HG02623 (cell line): ENCODE measurements around the gene BCL2.

Experiments used
- ATAC-seq: cut with Tn5 transposase; IDR thresholded peaks from one replicate; pipeline ENCODE4 v1.9.1; 2021; ENCODE audit warnings: moderate library complexity; ENCODE audit not compliant: unreplicated experiment

BCL2 gene

GRCh38 chr18:63186520-63187222 is 132.9 kb downstream of the BCL2 start:
- no peak for ATAC-seq

GRCh38 chr18:63185984-63186383 is 133.6 kb downstream of the BCL2 start:
- ATAC-seq = no peak

- ATAC-seq = no peak
Observed at GRCh38 chr18:63183952-63184770, 135.4 kb downstream of the BCL2 start.

GRCh38 chr18:63183378-63183777 is 136.2 kb downstream of the BCL2 start:
- ATAC-seq = no peak

GRCh38 chr18:63182861-63183260 is 136.7 kb downstream of the BCL2 start:
- no peak for ATAC-seq

GRCh38 chr18:63182310-63182772 is 137.2 kb downstream of the BCL2 start:
- no peak for ATAC-seq

- no peak for ATAC-seq
Observed at GRCh38 chr18:63181706-63182309, 137.8 kb downstream of the BCL2 start.

- peak; percentile 44 for ATAC-seq
Observed at GRCh38 chr18:63180971-63181376, 138.6 kb downstream of the BCL2 start.

- no peak for ATAC-seq
Observed at GRCh38 chr18:63180321-63180720, 139.2 kb downstream of the BCL2 start.

- no peak for ATAC-seq
Observed at GRCh38 chr18:63179422-63179821, 140.1 kb downstream of the BCL2 start.

- no peak for ATAC-seq
Observed at GRCh38 chr18:63178971-63179370, 140.6 kb downstream of the BCL2 start.

GRCh38 chr18:63177919-63178821 is 141.4 kb downstream of the BCL2 start:
- no peak for ATAC-seq

- ATAC-seq = no peak
Observed at GRCh38 chr18:63177259-63177658, 142.3 kb downstream of the BCL2 start.

- ATAC-seq = peak; percentile 60
Observed at GRCh38 chr18:63175264-63175663, 144.3 kb downstream of the BCL2 start.

GRCh38 chr18:63173983-63174382 is 145.6 kb downstream of the BCL2 start:
- ATAC-seq = no peak

GRCh38 chr18:63169853-63170252 is 149.7 kb downstream of the BCL2 start:
- no peak for ATAC-seq

GRCh38 chr18:63168287-63168686 is 151.3 kb downstream of the BCL2 start:
- ATAC-seq = no peak

- ATAC-seq = no peak
Observed at GRCh38 chr18:63166142-63166541, 153.4 kb downstream of the BCL2 start.

- no peak for ATAC-seq
Observed at GRCh38 chr18:63164396-63164795, 155.2 kb downstream of the BCL2 start.

GRCh38 chr18:63162271-63163014 is 157.1 kb downstream of the BCL2 start:
- ATAC-seq = peak; percentile 12
